GM19239 (cell line): ENCODE measurements around the gene PCCA.
A peak's percentile ranks its signal among the peaks of the same experiment; 100 is the strongest.

Experiments
- DNase-seq: peaks from one replicate; pipeline ENCODE4 v3.0.0; 2011; ENCODE audit warnings: low spot score; ENCODE audit not compliant: insufficient read length
- FAIRE-seq: peaks from 2 replicates; lab custom pipeline; 2011; peaks lifted over from hg19 to GRCh38; lab: Jason Lieb, UNC

Gene PCCA

DNA sequence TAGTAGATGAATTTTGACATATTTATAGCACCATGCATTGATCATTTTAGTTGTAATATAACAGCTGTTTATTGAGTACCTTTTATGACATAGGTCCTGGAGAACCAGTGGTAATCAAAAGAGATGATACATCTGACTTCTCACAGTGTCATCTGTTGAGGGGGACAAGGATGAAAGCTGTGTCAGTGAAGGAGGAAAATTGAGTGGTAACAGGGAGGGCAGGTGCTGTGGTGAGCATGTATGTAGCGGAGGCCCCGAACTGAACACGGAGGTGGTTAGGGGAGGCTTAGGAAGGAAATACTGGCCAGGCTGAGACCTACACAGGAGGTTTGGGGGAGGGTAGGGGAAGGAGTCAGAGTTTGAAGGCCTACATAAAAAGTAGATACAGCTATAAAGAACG is 300.0 kb downstream of the PCCA start:
- FAIRE-seq (no peak), DNase-seq (no peak)

DNA sequence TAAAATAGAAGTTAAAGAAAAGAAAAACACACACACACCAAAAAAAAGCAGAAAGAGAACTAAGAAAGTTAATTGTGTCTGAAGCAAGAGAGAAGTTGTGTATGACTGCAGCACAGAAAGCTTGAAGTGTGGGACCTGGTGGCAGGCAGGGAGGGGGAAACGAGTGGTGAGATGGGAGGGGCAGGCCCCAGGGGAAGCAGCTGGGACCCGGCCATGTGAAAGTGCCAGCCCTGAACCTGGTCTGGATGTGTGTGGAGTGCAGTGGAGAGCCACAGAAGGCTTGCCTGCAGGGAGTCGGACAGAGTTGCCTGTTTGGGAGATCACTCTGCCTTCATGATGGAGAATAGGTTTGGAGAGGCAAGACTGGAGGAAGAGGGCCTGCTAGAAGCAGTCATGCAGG is 300.7 kb downstream of the PCCA start:
- no peak for FAIRE-seq

DNA sequence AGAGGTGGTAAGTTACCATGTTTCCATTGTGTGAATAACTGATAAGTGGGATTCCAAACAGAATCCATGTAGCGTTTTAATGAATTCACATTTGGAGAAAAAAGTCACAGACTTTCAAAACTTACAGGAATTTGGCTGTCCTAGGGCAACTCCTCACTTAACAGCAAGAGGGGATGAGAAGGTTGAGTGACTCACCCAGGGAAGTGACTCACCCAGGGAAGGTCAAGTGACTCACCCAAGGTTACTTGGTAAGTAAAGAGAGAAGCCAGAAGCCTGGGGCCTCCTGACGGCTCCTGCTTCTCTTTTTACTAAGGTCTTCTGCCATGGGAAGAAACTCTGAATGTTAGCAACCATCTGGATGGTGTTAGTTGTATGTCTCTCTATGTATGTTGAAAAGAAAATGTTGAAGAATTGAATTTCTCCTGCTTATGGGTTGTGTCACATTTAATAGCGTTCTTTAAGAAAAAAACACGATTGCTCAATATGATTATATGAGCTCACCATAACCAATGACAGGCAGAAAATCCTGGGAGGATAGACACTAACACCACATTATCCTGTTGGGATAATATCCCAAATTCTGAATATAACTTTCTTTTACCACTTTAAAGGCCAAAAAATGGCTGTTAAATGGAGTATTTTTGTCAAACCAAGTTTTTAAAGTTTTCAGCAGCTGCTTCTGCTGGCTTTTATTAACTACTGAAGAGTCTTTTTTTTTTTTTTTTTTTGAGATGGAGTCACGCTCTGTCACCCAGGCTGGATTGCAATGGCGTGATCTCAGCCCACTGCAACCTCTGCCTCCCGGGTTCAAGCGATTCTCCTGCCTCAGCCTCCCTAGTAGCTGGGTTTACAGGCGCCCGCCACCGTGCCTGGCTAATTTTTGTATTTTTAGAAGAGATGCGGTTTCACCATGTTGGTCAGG is 304.1 kb downstream of the PCCA start:
- DNase-seq (no peak), FAIRE-seq (no peak)

More for the DNA sequence above, 300.7 kb downstream of the PCCA start:
- DNase-seq: no peak

DNA sequence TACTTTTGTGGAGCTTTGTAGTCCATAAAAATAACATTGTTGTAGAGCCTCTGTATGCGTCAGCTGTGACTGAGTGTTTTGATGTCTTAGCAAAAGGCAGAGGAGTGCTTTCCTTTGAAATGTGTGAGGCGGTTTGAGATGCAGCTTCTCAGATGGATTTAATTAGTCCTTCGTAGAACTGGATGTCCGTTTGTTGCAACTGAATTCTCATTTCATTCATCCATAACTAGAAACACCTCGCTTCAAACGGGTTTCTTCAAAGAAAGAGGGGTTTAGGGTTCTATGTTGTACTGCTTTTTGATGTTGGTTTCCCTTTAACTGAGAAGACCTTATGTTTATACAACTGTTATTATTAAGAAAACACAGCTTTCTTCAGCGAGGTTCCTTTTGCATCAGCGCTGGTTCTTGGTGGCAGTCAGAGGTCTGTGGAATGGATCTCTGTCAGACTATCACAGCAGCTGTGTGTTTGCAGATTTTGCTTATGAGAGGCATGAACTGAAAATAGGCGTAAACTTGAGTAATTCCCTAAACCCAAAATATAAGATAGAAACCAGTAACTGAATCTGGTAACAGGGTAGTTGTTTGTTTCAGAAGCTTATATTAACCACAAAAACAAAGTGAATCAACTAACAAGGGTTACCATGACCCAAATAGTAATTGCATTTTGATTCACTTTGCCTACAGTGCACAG is 305.3 kb downstream of the PCCA start:
- DNase-seq (peak; percentile 2), FAIRE-seq (peak; percentile 68)

DNA sequence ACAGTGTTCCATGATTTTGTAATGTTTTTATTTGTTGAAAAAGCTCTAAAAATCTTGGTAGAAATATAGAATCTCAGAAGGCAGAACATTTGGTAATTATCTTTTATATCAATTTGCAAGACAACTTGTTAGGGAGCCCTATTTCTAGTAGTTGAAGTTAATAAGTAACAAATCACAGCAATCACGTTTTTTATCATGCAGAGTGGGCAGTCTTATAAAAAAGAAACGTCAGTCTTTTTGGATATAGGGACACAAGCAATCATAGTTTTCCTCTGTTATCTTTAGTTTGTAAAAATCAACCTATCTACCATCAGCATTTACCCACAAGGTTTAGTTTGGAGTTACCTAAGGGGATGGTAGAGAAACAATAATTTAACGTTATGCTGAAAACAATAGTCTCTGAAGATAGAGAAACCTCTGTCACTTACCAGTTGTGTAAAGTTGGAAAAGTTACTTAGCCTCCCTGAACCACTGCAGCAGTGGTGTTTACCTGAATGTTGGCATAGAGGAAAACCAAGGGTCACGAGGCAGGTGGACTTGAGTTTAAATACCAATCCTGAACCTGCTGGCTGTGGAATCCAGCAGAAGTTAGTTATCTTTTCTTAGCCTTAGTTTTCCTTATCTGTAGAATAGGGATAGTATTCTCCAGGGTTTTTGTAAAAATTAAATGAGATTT is 306.9 kb downstream of the PCCA start:
- FAIRE-seq: no peak

DNA sequence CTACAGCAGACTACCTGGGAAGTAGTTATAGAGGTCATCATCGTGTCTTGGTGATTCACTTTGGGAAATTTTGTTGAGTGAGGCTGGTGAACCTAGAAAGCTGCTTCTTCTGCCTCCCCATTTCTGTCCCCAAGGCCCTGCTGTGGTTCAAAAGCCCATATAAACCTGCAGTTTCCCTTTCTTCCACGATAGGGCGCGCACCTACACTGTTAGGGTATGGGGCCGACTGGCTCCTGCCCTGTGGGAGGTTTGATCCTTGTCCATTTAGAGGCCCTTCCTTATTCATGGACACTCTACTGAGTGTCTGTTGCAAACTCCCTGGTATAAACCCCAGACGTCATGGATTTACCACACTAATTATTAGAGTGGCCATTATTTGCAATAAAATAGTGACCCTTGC is 307.9 kb downstream of the PCCA start:
- DNase-seq (no peak), FAIRE-seq (no peak)

More for the DNA sequence above, 306.9 kb downstream of the PCCA start:
- no peak for DNase-seq

DNA sequence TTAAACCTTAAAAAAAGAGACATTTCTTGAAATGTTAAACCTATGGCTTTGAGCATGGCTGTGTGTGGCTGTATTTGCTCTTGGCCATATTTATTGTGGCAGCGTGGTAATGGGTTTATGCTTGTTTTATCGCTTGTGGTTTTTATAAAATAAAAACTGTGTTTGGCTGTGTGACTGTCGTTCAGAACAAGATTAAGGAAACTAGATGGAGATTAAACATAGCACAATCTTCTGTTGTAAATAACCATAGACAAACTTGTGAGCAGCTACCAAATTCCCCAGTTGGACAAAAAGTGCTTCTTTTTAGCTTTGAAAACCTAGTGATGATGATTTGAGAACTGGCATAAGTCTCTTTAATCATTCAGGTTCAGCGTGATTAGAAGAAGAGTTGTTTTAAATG is 308.7 kb downstream of the PCCA start:
- FAIRE-seq: no peak
- no peak for DNase-seq

DNA sequence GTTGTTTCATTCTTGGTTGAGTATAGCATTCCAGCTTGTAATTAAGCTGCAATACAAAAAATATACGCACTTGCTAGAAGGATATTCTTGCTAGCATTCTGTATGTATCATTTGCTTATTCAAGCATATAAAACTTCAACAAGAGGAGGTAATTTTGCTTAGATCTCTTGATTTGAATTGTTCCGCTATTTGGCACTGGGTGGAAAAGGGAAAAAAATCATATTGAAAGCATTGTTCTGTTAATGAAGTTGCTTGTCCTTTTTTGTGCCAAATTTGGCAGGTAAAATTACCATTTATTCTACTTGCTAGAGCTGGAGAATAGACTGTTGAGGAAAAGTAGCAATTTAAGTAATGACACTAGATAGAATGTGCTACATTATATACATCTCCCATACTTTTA is 309.5 kb downstream of the PCCA start:
- FAIRE-seq (no peak), DNase-seq (no peak)

DNA sequence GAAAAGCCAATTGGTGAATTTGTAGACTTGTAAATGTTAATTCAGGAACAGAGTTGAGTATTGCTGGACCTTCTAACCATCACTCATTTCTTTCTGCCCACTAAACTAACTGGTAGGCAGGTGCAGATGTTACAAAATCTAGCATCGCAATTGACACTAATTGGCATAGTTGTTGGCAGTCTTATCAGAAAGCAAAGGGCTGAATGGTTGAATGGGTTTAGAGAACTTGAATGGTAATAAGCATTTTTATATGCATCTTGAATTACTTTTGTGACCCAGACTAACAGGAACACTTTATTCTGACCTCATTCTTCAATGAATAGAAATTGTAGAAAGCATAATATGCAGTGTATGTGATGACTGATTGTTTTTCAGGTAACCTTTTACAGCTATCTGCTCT is 310.6 kb downstream of the PCCA start:
- peak; percentile 58 for FAIRE-seq
- no peak for DNase-seq

DNA sequence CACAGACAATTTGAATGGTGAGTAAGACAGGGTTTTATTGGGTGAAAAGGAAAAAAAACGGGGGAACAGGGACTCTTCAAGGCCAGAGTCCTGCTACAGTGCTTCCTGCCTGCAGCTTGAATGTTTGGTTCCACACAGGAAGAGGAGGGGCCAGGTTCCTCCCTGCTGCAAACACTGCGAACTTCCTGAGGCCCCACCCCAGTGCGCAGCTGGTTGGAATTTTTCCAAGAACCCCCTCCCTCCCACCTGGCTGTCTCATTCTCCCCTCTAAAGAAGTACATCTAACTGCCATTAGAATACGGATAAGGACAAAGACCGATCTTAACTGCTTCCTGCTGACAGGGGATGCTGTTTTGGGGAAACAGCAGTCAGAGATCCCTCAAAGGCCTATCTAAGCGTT is 314.8 kb downstream of the PCCA start:
- FAIRE-seq (no peak), DNase-seq (no peak)

DNA sequence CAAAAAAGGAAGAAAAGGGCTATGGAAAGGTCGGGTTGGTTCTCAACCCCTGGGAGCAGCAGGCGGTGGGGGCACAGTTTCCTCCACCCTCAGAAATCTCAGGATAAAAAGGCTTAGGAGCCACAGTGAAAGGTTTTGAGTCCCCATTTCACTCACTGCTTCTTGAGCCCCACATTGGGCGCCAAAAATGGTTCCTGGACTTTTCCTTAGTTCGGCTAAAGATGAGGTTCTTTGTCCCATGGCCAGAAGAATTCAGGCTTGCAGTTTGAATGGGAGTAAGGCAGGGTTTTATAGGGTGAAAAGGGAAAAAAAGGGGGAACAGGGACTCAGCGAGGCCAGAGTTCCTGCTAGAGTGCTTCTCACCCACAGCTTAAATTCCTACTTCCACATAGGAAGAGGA is 320.2 kb downstream of the PCCA start:
- DNase-seq (no peak), FAIRE-seq (no peak)

DNA sequence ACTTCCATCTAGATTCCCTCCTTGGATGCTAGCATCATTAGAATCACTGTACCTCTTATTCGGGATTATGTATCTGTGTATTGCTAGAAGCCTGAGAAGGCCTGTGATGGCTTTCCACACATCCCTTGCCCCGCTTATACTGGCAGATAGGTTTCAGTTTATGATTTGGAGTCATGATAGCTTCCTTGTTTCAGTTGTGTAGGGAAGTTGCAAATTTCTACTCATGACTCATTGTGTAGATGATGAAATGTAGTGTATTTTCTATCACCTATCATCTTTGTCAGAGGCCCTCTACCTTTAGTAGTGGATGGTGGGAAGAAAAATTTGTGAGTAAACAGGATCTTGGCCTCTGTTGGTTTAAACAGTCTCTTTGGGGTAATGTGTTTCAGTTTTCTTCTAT is 334.5 kb downstream of the PCCA start:
- DNase-seq (no peak), FAIRE-seq (no peak)

DNA sequence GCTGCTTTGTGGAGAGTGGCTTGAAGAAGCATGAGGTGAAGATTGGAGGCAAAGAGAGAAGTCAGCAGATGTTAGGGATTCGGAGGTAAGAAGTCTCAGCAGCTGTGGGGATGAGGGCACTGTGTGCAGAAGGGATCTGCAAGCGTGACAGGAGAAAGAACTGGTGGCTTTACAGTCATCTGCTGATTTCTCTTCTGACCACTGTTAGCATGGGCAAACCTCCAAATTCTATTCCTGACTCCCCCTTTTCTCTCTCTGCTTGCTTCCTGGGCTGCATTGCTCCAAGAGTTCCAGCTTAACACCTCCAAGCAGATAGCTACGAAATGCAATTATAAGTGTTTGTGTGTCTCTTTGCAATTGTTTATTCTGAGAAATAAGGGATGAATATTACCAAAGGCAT is 340.1 kb downstream of the PCCA start:
- DNase-seq (no peak), FAIRE-seq (no peak)

DNA sequence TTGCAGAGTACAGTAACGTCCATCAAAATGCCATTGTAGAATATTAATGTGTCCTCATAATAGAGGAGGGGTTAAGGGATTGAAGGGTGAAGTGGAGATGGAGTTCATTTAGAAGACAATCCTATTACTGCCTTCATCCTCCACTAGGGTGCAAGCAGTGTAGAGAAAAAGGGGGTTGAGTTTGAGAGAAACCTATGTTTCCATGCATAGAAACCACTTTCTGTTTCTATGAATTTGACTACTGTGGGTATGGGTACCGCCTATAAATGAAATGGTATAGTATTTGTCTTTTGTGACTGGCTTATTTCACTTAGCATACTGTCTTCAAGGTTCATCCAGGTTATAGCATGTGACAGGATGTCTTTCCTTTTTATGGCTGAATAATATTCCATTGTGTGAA is 343.7 kb downstream of the PCCA start:
- FAIRE-seq (no peak), DNase-seq (no peak)

DNA sequence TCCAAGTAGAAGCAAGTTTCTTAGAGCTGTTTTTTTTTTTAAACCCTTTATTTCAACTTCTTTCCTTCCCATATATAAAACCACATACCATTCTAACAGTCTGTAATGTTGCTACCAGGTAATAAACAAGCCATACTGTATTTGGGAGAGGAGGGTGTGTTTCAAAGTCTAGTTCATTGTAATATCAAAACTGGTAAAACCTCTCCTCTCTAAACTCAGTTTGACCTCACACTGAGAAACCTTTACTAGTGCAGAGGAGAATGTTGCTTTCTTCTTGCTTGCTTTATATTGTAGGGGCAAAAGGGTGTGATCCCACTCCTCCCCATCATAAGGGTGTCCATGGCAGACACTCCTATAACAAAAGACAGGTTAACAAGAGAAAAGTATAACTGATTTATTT is 344.6 kb downstream of the PCCA start:
- DNase-seq: no peak
- FAIRE-seq: no peak

DNA sequence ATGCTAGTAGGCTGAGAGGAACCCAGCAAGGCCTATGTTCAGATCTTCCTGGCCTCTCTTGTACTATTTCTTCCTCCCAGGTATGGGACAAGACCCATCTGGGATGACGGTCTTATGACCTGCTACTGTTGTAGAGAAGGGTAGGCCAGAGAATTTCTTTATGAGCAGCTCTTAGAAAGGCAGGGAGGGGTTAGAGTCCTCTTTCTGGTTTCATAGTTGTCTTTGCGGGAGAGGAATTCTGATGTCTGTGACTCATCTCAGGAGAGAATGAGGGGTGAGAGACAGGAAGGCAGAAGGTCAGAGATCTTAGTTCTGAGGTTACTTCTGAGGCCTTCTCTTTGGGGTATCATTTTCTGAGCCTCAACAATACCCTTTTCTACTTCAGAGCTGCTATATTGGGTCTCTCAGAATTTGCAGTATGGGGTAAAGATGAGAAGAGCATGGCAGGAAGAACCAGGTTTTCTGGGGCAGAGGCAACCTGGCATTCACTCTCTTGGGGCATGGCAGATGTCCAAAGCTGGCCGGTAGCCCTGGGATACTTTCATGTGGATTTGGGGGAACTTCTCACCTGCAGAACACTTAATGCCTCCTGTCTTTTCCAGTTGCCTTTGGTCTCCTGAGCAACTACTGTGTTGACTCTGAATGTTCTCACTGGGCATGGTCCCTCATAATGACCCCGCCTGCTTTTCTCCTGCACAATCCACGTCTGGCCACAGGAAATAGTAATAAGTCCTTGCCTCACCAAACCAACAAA is 345.3 kb downstream of the PCCA start:
- no peak for DNase-seq
- peak; percentile 63 for FAIRE-seq

DNA sequence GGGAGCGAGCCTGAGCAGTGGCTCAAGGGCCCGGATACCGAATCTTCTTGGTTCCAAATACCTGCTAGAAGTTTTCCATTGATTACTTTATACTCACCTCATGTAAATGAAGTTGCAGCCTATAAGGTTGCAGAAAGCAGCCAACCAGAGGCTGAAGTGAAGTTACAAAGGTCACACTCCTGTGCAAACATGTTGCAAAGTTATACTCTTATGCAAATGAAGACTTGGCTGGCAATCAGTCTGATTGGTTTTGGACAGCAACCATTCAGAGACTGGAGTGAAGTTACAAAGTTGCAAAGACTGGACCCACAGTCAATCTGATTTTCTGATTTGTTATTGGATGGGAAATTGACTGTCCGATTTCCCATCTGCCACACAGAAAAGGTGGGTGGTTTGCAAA is 347.2 kb downstream of the PCCA start:
- no peak for DNase-seq
- no peak for FAIRE-seq

DNA sequence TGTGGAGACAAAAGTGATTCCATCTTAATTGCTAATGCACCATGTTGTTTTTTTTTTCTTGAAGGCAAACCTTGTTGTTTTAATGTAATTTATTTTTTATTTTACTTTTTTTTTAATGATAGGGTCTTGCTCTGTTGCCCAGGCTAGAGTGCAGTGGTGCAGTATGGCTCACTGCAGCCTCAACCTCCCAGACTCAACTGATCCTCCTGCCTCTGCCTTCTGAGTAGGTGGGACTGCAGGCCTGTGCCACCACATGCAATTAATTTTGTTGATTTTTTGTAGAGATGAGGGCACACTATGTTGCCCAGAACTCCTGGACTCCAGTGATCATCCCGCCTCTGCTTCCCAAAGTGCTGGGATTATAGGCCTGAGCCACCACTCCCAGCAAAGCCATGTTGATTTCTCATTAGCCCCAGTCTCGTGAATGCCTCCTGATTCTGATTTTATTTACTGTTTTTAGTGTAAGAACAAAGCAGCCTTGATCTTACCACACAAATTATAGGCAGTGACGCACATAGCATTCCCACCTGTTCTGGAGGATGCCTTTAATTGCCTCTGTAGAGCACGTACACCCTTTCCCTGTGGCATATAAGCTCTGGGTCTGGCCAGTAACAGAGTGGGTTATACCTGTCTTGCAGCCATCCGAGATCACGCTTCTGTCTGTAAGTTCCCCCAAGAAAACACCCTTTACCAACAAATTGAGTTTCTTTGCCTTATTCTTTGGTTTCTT is 349.3 kb downstream of the PCCA start:
- FAIRE-seq: no peak

DNA sequence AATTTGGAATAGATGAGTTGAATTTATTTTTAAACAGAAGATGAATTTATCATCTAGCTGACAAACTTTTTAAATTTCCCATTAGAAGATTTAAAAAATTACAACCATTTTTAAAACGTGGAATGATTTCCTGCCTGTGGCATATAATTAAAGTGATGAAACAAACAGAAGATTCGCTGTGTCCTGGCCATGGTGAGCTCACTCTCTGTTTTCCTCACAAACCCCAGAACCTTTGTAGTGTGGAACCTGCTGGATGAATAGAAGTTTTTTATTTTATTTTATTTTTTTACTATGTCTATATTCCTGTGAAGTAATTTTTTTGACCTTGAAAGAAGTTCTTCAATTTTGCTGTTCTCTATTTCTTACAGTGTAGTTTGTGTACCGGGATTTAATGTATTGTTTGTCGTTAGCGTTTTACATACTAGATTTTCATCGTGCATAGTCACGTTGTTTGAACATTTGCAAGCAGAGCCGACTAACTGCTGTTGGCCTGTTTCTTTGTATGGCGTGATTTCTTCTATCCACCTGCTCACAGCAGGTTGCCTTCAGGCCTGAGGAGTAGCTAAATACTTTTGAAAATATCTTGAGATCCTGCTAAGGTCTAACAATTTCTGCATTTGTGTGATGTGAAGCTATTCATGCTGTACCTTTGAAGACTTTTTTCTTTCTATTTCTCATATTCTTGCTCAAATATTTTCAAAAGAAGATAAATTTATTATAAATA is 350.5 kb downstream of the PCCA start:
- FAIRE-seq: no peak
- no peak for DNase-seq

More for the DNA sequence above, 349.3 kb downstream of the PCCA start:
- DNase-seq: no peak
